HG03354 (cell line): ENCODE measurements around the gene TTF1.
"Not testable (repeated sequence)": the region's sequence is repeated elsewhere in the genome, so short reads cannot be mapped to it uniquely, and the experiment has no call there.

Experiments used
- ATAC-seq: cut with Tn5 transposase; IDR thresholded peaks from one replicate; pipeline ENCODE4 v1.9.1; 2021; ENCODE audit warnings: mild to moderate bottlenecking; ENCODE audit not compliant: unreplicated experiment, poor library complexity, severe bottlenecking

Gene TTF1

DNA sequence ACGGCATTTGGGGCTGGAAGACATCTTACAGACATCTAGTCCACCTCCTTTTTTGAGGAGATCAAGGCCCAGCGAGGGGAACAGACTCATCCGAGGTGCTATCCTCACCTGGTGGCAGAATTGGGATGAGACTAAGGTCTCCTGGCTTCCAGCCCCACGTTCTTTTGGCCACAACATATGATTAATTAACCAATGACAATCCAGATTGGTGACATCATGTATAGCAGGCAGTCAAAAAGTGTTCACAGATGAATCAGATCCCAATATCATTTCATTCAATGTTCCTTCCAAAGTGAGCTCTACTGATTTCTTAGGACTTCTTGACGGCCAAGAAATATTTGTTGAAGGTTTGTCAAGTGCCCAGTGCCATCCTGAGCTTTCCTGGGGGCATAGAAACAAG is 7.3 kb upstream of the TTF1 start:
- no peak for ATAC-seq

DNA sequence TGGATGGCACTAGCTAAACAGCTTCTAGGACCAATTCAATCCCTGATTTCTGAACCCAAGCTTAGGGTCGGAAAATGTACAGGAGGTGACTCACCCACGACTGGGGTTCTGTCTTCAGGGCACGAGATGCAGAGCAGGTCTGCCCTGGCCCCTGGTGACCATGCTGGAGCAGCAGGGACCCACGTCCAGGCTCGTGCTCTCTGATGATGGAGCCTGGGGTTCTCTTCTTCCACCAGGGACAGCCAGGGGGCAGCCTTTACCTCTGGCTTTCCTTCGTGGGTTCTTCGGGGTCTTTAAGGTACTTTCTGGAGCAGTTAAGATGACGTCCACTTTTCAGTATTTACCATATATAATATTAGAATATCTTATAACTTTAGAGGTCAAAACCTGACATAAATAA is 5.4 kb upstream of the TTF1 start:
- ATAC-seq = no peak

DNA sequence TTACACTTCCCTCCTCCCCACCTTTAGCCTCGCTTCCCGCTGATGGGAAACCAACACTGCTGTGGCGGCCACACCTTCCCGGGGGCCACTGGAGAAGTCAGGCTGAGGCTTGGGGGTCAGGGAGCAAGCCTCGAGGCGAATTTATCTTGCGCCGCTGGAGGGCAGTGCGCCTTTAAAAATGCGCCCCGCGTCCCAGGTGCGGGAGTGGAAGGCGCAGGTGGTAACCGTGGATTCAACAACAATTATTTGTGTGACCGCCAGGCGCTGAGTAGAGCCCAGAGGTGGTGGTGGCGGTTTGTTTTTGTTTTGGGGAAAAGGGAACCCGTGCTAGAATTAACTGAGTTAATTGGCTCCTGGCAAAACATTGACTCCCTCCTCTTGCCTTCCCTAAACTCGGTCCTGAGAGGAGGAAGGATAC is 4.5 kb upstream of the TTF1 start:
- ATAC-seq = peak; percentile 49

DNA sequence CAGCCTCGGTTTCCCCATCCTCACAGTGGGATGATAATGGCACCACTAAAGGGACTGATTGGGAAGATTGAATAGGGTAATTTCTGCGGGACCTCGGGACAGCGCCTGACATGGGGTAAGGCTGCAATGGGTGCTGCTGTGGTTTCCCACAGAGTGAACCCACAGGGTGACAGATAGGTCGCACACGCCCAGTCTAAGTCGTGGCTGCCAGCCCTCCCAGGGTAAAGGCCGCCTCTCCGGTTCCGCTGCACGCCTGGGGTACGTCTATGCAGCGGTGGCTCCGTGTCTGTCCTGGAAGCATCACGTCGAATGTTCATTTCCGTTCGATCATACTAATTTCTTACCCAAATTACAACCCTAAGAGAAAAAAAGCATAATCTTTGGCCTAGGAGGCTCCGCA is 4.0 kb upstream of the TTF1 start:
- no peak for ATAC-seq

DNA sequence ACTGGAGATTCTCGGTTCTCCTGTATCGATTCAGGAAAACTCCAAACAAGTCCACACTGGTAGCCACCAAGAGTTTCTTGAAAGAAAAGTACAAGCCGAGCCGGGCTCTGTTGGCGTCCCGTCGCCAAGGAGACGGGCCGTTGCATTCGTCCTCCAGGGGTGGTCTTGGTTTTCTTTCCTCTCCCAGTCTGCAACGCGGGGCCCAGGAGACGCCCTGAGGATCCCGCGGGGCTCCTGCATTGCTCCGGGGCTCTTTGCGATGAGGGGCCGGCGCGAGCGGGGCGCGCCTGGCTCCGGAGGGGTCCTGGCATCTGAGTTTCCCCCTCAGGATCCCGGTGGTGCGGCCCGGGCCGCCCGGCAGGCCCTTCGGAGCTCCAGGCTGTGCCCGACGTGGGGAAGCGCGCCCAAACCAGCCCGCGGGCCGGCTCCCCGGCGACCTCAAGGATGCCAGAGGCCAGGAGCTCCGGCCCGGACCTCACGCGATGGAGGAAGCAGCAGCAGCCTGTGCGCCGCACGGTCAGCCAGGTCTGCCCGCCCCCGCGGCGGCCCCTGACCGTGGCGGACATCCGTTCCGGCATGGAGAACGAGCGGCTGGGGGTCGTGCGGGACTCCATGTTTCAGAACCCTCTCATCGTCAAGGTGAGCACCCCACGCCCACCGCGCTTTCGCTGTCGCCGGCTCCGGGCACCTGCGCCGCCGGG is 3.3 kb upstream of the TTF1 start, which contains the start of gene CFAP77:
TSS of gene CFAP77 (plus strand) at position 384 of the 701 bp plus-strand sequence. CDS start at position 445, 61 bp downstream.
- no peak for ATAC-seq

DNA sequence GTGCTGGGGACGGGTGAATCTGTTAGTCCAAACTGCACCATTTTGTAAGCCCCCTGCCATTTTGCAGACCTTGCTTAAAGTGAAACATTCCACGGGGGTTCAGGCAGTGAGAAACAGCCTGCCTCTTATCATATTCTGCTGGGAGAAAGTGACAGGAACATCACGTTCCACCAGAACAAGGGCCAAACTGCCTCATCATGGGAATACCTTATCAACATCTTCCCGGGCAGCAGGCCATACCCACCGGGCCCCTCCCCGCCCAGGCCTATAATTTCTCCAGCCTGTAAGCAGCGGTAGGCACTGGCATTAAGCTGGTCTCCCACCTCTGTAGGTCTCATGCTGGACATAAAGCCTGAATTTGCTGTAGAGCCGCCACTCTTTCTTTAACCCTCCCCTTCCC is 1.9 kb upstream of the TTF1 start:
- ATAC-seq = no peak

DNA sequence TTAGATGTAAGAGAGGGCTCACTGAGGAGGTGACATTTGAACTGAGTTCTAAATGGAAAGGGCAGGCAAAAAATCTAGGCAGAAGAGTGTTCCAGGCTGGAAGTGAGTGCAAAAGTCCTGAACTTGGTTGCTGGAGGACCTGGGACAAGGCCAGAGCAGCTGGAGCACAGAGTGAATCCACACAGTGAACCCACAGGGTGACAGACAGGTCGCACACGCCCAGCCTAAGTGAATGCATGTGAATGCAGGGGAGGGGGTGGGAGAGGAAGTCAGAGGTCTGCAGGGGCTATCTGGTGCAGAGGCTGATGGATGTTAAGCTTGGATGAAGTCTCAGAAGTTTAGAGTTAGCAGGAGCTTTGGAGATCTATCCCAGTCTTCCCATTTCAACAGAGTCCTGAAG is 556 bp upstream of the TTF1 start:
- ATAC-seq = no peak

DNA sequence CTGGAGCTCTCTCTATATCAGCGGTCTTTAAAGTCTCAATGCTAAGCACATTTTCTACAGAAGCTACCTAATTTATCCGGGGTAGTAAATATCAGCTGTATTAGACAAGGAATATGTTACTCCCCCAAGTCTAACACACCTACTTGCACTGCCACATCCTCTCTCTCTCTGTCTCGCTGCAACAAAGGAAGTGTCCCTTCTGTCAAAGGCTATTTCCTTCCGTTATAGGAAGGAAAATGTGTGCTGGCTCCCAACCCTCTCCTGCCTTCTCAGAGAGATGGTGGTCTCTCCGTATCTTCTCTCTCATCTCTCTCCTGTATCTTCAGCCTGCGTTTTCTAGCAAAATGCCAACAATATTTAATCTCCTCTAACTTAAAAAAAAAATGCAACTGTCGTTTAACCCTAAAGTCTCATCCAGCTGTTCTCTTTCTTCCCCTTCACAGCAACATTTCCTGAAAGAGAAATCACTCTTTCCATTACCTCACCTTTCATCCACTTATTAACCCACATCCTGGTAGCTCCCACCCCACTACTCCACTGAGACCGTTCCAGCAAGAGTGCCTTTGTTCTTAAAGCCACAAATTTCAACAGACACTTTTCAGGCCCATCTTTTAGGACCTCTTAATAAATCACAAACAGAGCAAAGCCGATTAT is 2.3 kb downstream of the TTF1 start:
- no peak for ATAC-seq

DNA sequence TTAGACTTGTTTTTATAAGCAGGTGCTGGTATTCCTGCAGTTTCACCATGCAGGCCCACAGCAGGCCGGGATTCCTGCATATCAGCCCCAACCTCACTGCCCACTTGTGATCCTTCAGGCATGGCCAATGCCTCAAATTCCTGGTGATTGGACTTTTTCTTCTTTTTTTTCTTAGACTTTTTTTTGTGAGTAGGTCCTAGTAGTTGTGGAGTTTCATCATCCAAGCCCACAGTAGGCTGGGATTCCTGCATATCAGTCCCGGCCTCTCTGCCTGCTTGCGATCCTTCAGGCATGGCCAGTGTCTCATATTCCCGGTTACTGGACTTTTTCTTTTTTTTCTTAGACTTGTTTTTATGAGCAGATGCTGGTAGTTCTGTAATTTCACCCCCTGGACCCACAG is 4.8 kb downstream of the TTF1 start:
- ATAC-seq = no peak

DNA sequence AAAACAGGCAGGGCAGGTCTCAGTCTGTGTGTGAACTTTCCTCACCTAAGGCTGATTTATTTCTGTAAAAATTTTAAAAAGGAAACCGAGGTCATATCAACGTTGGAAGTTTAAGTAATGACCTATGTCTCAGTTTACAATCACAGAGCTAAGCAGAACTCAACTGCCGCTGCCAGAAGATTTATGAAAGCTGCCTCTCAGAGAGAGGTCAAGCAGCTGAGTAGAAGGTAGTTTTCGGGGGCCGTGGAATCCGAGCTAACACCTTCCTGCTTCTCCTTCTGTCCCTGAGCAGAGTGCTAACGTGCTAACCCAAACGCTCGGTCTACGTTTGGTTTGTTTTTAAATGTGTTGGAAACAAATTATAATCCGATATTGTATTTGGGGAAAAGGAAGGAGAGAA is 11.1 kb downstream of the TTF1 start:
- no peak for ATAC-seq

DNA sequence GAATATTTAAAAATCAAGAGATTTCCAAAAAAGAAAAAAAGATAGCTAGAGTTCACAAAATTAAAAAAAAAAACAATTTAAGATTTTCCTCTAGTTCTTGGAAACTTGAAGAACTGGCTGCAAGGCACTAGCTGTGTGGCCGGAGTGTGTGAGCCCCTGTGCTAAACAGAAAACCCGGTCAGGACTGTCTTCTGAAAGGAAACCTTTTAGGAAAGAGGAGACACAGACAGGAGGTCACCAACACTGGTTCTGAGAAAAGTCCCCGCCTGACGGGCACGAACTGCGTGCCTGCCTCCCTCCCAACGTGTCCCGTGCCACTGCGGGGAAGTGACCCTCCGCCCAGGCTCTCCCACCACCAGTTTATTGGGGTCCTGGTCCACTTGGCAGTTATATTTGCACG is 15.2 kb downstream of the TTF1 start:
- no peak for ATAC-seq

DNA sequence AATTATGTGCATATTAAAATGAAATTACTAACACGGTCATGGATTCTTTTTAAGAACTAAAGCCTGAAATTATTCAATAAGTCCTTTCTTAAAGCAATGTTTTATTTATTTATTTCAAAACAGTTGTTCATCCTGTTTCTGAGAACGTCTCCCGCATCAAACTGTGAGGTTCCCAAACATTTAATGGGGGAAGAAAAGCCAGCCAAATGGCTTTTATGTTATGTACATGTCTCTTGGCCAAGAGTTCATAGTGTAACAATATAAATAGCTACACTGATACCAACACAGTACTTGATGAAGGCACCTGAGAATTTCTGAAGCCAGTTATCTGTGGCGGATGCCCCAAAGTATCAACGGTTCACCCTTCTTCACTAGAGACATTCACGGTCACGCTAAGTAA is 15.7 kb downstream of the TTF1 start:
- ATAC-seq = no peak

DNA sequence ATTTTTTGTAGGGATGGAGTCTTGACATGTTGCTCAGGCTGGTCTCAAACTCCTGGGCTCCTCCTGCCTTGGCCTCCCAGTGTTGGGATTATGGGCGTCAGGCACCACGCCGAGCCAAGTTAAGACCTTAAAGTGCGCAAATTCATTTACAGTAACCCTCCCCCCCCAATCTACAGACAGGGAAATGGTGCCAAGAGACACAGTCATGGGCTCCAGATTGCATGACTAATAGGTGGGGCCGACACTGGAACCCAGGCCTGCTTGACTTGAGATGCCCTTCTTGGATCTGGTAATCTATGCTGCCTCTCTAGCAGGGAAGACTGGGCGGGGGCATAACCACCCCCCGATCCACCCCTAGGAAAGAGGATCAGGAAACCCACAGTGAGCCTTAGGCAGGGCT is 19.5 kb downstream of the TTF1 start:
- no peak for ATAC-seq

DNA sequence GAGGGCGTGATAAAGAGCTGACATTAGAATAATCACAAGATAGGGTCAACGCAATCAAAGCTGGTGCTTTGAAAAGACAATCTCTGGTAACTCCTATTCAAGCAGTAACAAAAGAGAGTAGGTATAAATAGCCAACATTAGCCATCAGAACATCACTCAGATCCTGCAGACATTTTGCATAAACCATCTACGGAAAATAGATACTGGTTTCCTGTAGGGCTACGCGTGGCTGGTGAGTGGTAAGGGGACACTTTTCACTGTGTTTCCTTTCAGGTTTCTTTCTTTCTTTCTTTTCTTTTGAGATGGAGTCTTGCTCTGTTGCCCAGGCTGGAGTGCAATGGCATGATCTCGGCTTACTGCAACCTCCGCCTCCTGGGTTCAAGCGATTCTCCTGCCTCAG is 22.3 kb downstream of the TTF1 start:
- ATAC-seq = peak; percentile 53

DNA sequence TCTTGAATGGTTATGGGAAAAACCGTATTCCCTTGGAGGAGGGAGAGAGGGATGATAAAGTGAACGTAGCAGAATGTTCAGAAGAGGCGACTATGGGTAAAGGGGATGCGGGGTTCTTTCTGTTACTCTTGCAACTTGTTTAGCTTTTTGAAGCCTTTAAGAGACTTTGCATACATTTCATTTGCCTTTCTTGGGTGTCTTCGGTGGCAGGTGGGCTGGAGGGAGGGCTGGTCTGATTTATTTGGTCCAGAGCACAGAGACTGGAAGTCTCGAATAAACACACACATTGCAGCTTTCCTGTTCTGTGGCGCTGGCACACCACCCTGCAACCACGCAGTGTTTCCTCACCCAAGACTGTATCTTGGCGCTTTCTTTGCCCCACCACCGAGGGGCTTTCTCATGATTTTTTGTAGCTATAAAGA is 23.2 kb downstream of the TTF1 start:
- ATAC-seq = peak; percentile 57

DNA sequence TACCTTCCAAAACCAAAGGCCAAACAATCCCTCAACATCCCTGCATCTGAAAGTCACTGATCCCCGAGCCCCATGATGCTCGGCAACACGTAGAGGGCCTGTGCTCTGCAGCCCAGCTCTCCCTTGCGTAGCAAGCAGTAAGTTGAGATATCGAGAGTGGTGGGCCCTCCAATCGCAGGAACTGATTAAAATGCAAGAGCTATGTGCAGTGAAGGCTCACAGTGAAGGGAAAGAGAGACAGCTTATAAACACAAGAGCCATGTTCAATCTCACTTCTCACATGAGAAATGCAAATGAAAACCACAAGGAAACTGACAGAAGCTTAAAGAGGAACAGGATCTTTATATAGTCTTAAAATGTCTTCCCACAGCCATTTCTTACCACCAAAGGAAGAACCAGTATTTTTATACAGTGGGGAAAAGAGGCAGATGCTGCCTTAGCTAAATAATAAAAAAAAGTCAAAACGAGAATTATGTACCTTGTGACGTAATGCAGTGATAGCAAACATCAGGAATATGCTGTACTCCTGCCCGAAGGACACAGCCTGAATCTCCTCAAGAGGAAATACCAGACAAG is 24.6 kb downstream of the TTF1 start:
- ATAC-seq = peak; percentile 60

DNA sequence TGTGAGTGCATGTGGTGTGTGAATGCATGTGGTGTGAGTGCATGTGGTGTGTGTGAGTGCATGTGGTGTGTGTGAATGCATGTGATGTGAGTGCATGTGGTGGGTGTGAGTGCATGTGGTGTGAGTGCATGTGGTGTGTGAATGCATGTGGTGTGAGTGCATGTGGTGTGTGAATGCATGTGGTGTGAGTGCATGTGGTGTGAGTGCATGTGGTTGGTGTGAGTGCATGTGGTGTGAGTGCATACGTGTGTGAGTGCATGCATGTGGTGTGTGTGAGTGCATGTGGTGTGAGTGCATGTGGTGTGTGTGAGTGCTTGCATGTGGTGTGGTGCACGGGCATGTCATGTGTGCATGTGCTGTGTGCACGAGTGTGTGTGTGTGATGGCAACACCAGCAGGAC is 28.2 kb downstream of the TTF1 start:
- ATAC-seq = not testable (repeated sequence)

DNA sequence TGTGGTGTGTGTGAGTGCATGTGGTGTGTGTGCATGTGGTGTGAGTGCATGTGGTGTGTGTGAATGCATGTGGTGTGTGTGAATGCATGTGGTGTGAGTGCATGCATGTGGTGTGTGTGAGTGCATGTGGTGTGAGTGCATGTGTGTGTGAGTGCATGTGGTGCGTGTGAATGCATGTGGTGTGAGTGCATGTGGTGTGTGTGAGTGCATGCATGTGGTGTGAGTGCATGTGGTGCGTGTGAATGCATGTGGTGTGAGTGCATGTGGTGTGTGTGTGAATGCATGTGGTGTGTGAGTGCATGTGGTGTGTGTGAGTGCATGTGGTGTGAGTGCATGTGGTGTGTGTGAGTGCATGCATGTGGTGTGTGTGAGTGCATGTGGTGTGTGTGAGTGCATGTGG is 28.9 kb downstream of the TTF1 start:
- not testable (repeated sequence) for ATAC-seq

DNA sequence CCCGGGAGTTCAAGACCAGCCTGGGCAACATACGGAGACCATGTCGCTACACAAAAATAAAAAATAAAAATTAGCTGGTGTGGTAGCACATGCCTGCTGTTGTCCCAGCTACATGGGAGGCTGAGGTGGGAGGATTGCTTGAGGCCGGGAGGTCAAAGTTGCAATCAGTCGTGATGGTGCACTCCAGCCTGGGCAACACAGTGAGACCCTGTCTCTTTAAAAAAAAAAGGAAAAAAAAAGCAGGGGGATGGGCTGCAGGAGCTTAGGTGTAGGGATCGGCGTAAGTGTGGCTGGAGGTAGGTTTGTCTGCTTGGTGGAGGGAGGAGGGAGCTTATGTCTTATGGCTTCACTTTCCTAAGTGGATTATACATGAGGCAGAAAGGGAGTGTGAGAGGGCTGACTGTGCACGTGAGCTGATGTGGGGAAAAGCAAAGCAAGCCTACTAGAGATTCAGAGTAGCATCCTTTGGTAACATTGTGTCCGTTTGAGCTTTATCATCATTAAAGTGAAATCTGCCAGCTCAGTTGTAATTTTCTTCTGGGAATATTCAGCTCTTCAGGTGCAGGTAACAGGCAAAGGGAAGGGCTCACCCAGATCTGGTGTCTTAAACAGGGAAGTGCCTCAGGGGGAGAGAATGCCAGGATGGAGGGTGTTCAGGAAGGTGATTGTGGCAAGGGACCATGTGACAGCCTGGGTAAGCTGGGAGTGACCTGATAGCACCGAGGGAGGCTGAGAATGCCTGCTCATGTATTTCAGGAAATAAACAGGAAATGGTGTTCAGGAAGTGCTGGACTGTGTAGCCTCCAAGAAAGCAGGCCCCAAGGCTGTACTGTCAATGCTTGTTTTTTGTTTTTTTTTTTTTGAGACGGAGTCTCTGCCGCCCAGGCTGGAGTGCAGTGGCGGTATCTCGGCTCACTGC is 34.2 kb downstream of the TTF1 start:
- no peak for ATAC-seq

DNA sequence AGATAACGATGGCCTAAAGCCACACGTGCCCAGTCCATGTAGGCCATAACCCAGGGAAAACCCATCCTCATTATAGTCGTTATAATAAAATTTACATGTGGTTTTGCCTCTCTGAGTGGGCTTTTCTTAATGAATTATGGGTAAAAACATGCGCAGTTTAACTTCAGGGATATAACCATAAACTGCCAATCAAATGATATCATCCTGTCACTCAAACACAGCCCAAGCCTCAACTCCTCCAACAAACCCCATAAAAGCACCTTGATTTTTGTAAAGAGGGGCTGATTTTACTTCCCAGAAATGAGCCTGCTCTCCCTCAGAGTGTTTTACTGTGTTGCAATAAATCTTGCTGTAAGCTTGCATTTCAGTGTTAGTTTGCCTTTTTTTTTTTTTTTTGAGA is 36.0 kb downstream of the TTF1 start:
- no peak for ATAC-seq
